Measurements from ENCODE around the gene IFT74.

GRCh38 chr9:26935847-26936246, 20.4 kb upstream of the IFT74 start:
- TF ChIP-seq, protein P1, sequence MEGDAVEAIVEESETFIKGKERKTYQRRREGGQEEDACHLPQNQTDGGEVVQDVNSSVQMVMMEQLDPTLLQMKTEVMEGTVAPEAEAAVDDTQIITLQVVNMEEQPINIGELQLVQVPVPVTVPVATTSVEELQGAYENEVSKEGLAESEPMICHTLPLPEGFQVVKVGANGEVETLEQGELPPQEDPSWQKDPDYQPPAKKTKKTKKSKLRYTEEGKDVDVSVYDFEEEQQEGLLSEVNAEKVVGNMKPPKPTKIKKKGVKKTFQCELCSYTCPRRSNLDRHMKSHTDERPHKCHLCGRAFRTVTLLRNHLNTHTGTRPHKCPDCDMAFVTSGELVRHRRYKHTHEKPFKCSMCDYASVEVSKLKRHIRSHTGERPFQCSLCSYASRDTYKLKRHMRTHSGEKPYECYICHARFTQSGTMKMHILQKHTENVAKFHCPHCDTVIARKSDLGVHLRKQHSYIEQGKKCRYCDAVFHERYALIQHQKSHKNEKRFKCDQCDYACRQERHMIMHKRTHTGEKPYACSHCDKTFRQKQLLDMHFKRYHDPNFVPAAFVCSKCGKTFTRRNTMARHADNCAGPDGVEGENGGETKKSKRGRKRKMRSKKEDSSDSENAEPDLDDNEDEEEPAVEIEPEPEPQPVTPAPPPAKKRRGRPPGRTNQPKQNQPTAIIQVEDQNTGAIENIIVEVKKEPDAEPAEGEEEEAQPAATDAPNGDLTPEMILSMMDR (IDR thresholded peaks at IDR 0.05; ENCODE audit: poor library complexity) = no peak
- TF ChIP-seq EZH2phosphoT487 (IDR thresholded peaks at IDR 0.05; ENCODE audit: low read depth, severe bottlenecking, unreplicated experiment) (no peak), EZH2 (IDR thresholded peaks at IDR 0.05; ENCODE audit: borderline replicate concordance) (no peak)
